Subcutaneous abdominal adipose tissue (tissue), 5 donors: ENCODE data around the gene ITGA2.
"Not testable (repeated sequence)": the region's sequence is repeated elsewhere in the genome, so short reads cannot be mapped to it uniquely, and the experiment has no call there.

ENCODE experiments used
- H3K27ac ChIP-seq: one replicate; pipeline ENCODE4 v1.7.0; 2013; ENCODE audit warnings: low read depth, mild to moderate bottlenecking, inconsistent platforms, low read length, moderate library complexity
- H3K27me3 ChIP-seq, 5 donors: one replicate each; pipeline ENCODE4 v1.7.0; 2013; ENCODE audit warnings: low read length in 5 of 5, inconsistent platforms in 1 of 5; ENCODE audit not compliant: control insufficient read depth in 5 of 5, insufficient read depth in 4 of 5
- H3K36me3 ChIP-seq, 5 donors: one replicate each; pipeline ENCODE4 v1.7.0; 2013; ENCODE audit warnings: low read length in 5 of 5; ENCODE audit not compliant: control insufficient read depth in 5 of 5, insufficient read depth in 5 of 5
- H3K4me1 ChIP-seq, 5 donors: one replicate each; pipeline ENCODE4 v1.7.0; 2013; ENCODE audit warnings: low read length in 5 of 5, mild to moderate bottlenecking in 3 of 5, moderate library complexity in 1 of 5; ENCODE audit not compliant: control insufficient read depth in 5 of 5, insufficient read depth in 5 of 5
- H3K4me3 ChIP-seq, 5 donors: one replicate each; pipeline ENCODE4 v1.7.0; 2013; ENCODE audit warnings: low read length in 5 of 5, low read depth in 1 of 5
- H3K9ac ChIP-seq, 5 donors: one replicate each; pipeline ENCODE4 v1.7.0; 2013; ENCODE audit warnings: low read length in 5 of 5, mild to moderate bottlenecking in 4 of 5, moderate library complexity in 3 of 5
- H3K9me3 ChIP-seq, 5 donors: one replicate each; pipeline ENCODE4 v1.7.0; 2013; ENCODE audit warnings: low read length in 5 of 5; ENCODE audit not compliant: control insufficient read depth in 5 of 5
- donor health status: healthy.
- donor health status: healthy.
- donor health status: healthy.
- donor health status: healthy.
- donor health status: healthy.

The ITGA2 gene

DNA sequence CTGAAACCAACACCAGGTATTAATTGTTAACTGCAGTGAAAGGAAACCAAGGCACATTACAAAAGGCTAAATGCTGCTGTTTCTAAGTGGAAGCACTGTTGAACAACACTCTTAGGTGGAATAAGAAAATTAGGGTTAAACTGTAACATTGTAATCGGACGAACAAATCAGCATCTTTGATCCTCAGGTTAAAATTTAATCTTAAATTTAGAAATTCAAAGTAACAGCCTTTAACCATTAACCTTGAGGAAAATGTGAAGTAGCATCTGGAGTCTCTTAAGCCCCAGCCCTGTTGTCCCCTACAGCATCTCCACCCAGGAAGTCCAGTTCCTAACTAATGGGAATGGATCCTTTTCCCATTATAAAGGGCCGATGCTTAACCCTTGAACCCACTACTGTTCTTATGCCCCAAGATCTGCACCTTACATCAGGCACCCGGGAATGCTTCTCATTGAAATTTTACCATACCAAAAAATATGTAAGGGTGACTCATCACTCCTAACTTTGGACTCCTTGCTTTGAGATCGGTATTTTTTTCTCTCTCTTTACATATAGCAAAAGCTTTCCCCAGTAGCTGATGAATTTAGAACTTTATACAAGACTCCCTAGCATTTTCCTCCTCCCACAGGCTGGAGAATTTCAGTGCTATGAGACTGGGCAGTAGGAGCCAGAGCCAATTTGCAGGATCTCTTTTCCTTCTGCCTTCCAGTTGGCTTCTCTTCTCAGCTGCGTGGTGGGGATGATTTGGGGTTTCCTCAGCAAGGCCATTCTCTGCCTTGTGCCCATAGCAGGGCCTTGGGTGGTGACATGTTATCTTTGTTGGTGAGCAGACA, 32.0 kb upstream of the ITGA2 start:
- Histone ChIP-seq H3K27me3 (no peaks in the 10 kb centered on the region), H3K9me3 (peaks cover 0 to 4% (median 0%) of the 10 kb centered on the region in 5 donors), H3K27ac (no peak overlapping the region), H3K9ac (no peak overlapping the region), H3K4me1 (no peaks in the 10 kb centered on the region), H3K36me3 (peaks cover 9 to 32% (median 20%) of the 10 kb centered on the region in 5 donors), H3K4me3 (no peak overlapping the region)

GRCh38 chr5:52961274-52961681, 27.9 kb upstream of the ITGA2 start:
- Histone ChIP-seq H3K36me3 (peaks cover 0 to 5% (median 5%) of the 10 kb centered on the region in 5 donors), H3K27me3 (no peaks in the 10 kb centered on the region), H3K27ac (no peak overlapping the region), H3K9me3 (peaks cover 0 to 4% (median 0%) of the 10 kb centered on the region in 5 donors), H3K4me3 (no peak overlapping the region), H3K9ac (no peak overlapping the region), H3K4me1 (no peaks in the 10 kb centered on the region)

- Histone ChIP-seq H3K4me3 (no peak overlapping the region), H3K9ac (no peak overlapping the region), H3K36me3 (no peaks in the 10 kb centered on the region), H3K9me3 (peaks cover 0 to 4% (median 0%) of the 10 kb centered on the region in 5 donors), H3K27ac (no peak overlapping the region), H3K4me1 (no peaks in the 10 kb centered on the region), H3K27me3 (no peaks in the 10 kb centered on the region)
Measured at GRCh38 chr5:52963636-52964035, 25.5 kb upstream of the ITGA2 start.

DNA sequence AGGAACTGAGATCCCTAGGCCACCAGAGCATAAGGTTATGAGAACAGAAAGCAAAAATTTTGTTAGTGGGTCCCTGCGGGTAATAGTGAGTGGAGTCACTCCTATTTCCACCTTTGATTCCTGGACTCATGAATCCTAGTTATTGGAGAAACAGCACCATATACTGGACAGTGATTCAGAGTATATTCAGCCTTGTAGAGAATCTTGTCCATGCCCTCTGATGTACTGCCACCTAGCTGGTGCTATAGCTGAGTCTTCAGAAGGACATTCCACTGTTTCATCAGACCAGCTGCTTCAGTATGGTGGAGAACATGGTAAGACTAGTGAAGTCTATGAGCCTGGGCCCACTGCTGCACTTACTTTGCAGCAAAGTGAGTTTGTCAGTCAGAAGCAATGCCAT, 25.0 kb upstream of the ITGA2 start:
- no peaks in the 10 kb centered on the region for H3K4me1 ChIP-seq

DNA sequence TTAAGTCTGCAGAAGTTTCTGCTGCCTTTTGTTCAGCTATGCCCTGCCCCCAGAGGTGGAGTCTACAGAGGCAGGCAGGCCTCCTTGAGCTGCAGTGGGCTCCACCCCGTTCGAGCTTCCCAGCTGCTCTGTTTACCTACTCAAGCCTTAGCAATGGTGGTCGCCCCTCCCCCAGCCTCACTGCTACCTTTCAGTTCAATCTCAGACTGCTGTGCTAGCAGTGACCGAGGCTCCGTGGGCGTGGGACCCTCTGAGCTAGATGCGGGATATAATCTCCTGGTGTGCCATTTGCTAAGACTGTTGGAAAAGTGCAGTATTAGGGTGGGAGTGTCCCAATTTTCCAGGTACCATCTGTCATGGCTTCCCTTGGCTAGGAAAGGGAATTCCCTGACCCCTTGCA, 13.0 kb upstream of the ITGA2 start:
- H3K9ac ChIP-seq, H3K9me3 ChIP-seq, H3K27me3 ChIP-seq, H3K36me3 ChIP-seq, H3K27ac ChIP-seq, H3K4me1 ChIP-seq, H3K4me3 ChIP-seq: not testable (repeated sequence)

More for the DNA sequence above, 25.0 kb upstream of the ITGA2 start:
- Histone ChIP-seq H3K27me3 (no peaks in the 10 kb centered on the region), H3K27ac (no peak overlapping the region), H3K9ac (no peak overlapping the region), H3K9me3 (peaks cover 0 to 4% (median 0%) of the 10 kb centered on the region in 5 donors), H3K4me3 (no peak overlapping the region), H3K36me3 (no peaks in the 10 kb centered on the region)

DNA sequence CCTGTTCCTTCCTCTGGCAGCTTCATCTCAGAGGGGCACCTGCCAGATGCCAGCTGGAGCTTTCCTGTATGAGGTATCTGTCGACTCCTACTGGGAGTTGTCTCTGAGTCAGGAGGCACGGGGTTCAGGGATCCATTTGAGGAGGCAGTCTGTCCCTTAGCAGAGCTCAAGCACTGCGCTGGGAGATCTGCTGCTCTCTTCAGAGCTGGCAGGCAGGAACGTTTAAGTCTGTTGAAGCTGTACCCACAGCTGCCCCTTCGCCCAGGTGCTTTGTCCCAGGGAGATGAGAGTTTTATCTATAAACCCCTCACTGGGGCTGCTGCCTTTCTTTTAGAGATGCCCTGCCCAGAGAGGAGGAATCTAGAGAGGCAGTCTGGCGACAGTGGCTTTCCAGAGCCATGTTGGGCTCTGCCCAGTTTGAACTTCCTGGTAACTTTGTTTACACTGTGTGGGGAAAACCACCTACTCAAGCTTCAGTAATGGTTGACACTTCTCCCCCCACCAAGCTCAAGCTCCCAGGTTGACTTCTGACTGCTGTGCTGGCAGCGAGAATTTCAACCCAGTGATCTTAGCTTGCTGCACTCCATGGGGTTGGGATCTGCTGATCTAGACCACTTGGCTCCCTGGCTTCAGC, 11.8 kb upstream of the ITGA2 start:
- H3K36me3 ChIP-seq = no peaks in the 10 kb centered on the region

GRCh38 chr5:52981507-52981906, 7.6 kb upstream of the ITGA2 start:
- Histone ChIP-seq H3K36me3 (no peaks in the 10 kb centered on the region), H3K27me3 (no peaks in the 10 kb centered on the region), H3K4me3 (no peak overlapping the region), H3K4me1 (no peaks in the 10 kb centered on the region), H3K9ac (no peak overlapping the region), H3K9me3 (peaks cover 0 to 6% (median 4%) of the 10 kb centered on the region in 5 donors), H3K27ac (no peak overlapping the region)

More for the DNA sequence above, 11.8 kb upstream of the ITGA2 start:
- Histone ChIP-seq H3K4me3 (no peak overlapping the region), H3K27ac (no peak overlapping the region), H3K9me3 (peaks cover 0 to 9% (median 5%) of the 10 kb centered on the region in 5 donors), H3K4me1 (no peaks in the 10 kb centered on the region), H3K27me3 (no peaks in the 10 kb centered on the region), H3K9ac (no peak overlapping the region)

- Histone ChIP-seq H3K4me1 (peaks cover 0 to 9% (median 4%) of the 10 kb centered on the region in 5 donors), H3K4me3 (no peak overlapping the region), H3K36me3 (no peaks in the 10 kb centered on the region), H3K9ac (no peak overlapping the region), H3K27ac (no peak overlapping the region), H3K9me3 (no peaks in the 10 kb centered on the region), H3K27me3 (no peaks in the 10 kb centered on the region)
Measured at GRCh38 chr5:52983731-52984636, 5.2 kb upstream of the ITGA2 start.

- H3K27me3 ChIP-seq = peaks cover 0 to 5% (median 0%) of the 10 kb centered on the region in 5 donors
- no peak overlapping the region for H3K9ac ChIP-seq
- H3K36me3 ChIP-seq = no peaks in the 10 kb centered on the region
- H3K9me3 ChIP-seq = no peaks in the 10 kb centered on the region
- H3K27ac ChIP-seq = no peak overlapping the region
- H3K4me3 ChIP-seq = no peak overlapping the region
- peaks cover 0 to 21% (median 18%) of the 10 kb centered on the region in 5 donors for H3K4me1 ChIP-seq
Measured at GRCh38 chr5:52985306-52985705, 3.8 kb upstream of the ITGA2 start.
